Measurements from ENCODE around the gene SRMS. TPM values are rescaled to one million over a fixed set of nuclear protein-coding genes. Genes with fewer than 3 reads are reported as not detected.

The SRMS gene, protein sequence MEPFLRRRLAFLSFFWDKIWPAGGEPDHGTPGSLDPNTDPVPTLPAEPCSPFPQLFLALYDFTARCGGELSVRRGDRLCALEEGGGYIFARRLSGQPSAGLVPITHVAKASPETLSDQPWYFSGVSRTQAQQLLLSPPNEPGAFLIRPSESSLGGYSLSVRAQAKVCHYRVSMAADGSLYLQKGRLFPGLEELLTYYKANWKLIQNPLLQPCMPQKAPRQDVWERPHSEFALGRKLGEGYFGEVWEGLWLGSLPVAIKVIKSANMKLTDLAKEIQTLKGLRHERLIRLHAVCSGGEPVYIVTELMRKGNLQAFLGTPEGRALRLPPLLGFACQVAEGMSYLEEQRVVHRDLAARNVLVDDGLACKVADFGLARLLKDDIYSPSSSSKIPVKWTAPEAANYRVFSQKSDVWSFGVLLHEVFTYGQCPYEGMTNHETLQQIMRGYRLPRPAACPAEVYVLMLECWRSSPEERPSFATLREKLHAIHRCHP
- not detected in 2 replicates for total RNA-seq

GRCh38 chr20:63547725-63548480, at the start of gene SRMS:
Gene SRMS (minus strand): TSS chr20:63547749. CDS start chr20:63547463, 286 bp downstream.

GRCh38 chr20:63574156-63574828, 26.7 kb upstream of the SRMS start, which contains the start of gene HELZ2:
Gene HELZ2 (minus strand): TSS chr20:63574239. CDS start chr20:63572385, 1,854 bp downstream.

DNA sequence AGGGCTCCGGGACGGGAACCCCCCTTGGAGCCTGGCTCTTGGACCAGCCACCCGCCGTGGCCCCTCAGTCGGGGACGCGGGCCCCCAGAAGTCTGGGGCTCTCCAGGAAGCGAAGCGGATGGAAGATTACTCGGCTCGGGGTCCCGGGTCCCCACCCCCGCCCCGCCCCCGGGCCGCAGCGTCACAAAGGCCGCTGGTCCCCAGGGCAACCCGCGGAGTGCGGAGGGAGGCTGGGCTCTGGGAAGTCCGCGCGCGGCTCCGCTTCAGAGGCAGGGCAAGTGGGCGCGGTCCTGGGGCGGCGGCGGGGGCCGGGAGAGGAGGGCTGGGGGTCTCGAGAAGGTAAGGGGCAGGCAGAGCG, 6.4 kb upstream of the SRMS start, which contains the start of gene FNDC11:
FNDC11 (plus strand) TSS at position 227 of the 358 bp plus-strand sequence. CDS start 1,505 bp downstream, outside the sequence.

GRCh38 chr20:63536997-63537524, 10.5 kb downstream of the SRMS start, which contains the start of gene PTK6:
Gene PTK6 (minus strand): TSS chr20:63537376. CDS start chr20:63537314, 62 bp downstream.

DNA sequence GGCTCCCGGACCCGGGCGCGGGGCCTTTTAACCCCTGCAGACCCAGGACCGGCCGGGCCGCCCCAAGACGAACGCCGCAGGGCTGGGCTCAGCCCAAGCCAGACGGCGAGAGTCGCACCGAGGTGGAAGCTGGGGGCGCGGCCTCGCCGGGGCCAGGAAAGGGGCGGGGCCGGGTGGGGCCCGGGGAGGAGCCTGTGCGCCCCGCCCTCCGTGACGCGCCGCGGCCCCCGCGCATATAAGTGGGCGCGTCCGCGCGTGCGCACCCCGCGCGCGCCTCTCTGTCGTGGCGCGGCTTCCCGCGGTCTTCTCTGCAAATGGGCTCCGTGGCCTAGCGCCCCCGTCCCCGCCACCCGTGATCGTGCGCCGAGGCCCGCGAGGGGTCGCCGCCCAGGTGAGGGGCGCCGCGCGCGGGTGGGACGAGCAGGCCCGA, 27.0 kb downstream of the SRMS start, which contains the start of gene PPDPF:
PPDPF (plus strand) TSS at position 262 of the 430 bp plus-strand sequence. CDS start 544 bp downstream, outside the sequence.

GRCh38 chr20:63498960-63499337, 48.6 kb downstream of the SRMS start, which contains the start of gene EEF1A2:
Gene EEF1A2 (minus strand): TSS chr20:63499083. CDS start chr20:63497763, 1,320 bp downstream.

Other genes with a start within 250 kb of the SRMS start
- gene CHRNA4, start 186.4 kb downstream of the SRMS start, total RNA-seq = not detected in 2 replicates
- gene KCNQ2, start 75.1 kb downstream of the SRMS start, total RNA-seq = not detected in 2 replicates
- 2.3 and 3.5 TPM in 2 replicates for gene EEF1A2, start 48.7 kb downstream of the SRMS start, total RNA-seq
- gene PPDPF, start 27.0 kb downstream of the SRMS start, total RNA-seq = 111 and 139 TPM in 2 replicates
- 0.07 and 0.10 TPM in 2 replicates for gene PTK6, start 10.4 kb downstream of the SRMS start, total RNA-seq
- 0.46 and 0.50 TPM in 2 replicates for gene FNDC11, start 6.4 kb upstream of the SRMS start, total RNA-seq
- gene HELZ2, start 26.5 kb upstream of the SRMS start, total RNA-seq = 42.8 and 56.6 TPM in 2 replicates
- 11.6 and 12.7 TPM in 2 replicates for gene GMEB2, start 79.4 kb upstream of the SRMS start, total RNA-seq
- gene STMN3, start 105.7 kb upstream of the SRMS start, total RNA-seq = 5.2 and 20.7 TPM in 2 replicates
- 11.9 and 22.5 TPM in 2 replicates for gene RTEL1, start 110.6 kb upstream of the SRMS start, total RNA-seq
- 0.98 and 21.2 TPM in 2 replicates for gene TNFRSF6B, start 148.9 kb upstream of the SRMS start, total RNA-seq
- gene ARFRP1, start 160.2 kb upstream of the SRMS start, total RNA-seq = 37.9 and 42.8 TPM in 2 replicates
- 12.3 and 17.9 TPM in 2 replicates for gene ZGPAT, start 160.3 kb upstream of the SRMS start, total RNA-seq
- gene LIME1, start 188.9 kb upstream of the SRMS start, total RNA-seq = 3.1 and 5.2 TPM in 2 replicates
- 20.9 and 27.9 TPM in 2 replicates for gene SLC2A4RG, start 192.0 kb upstream of the SRMS start, total RNA-seq